Measurements from ENCODE around the gene NIT1. TPM values are rescaled to one million over a fixed set of nuclear protein-coding genes. Genes with fewer than 3 reads are reported as not detected.

NIT1 gene
- total RNA-seq, 4 donors from 2014 or later = 36.4 to 50.4 (median 47.9) TPM

- Histone ChIP-seq H3K4me3 (replicated peaks in 1 of 3) (no peak overlapping the region), H3K27ac (no peak overlapping the region), H3K9me3 (no peaks in the 10 kb centered on the region), H3K4me1 (peaks cover 11 to 30% of the 10 kb centered on the region in 2 donors), H3K36me3 (peaks cover 3 to 7% of the 10 kb centered on the region in 2 donors), H3K27me3 (no peaks in the 10 kb centered on the region)
- intact Hi-C loops (cut with DNase I) = no loop called here
- TF ChIP-seq, protein P1, sequence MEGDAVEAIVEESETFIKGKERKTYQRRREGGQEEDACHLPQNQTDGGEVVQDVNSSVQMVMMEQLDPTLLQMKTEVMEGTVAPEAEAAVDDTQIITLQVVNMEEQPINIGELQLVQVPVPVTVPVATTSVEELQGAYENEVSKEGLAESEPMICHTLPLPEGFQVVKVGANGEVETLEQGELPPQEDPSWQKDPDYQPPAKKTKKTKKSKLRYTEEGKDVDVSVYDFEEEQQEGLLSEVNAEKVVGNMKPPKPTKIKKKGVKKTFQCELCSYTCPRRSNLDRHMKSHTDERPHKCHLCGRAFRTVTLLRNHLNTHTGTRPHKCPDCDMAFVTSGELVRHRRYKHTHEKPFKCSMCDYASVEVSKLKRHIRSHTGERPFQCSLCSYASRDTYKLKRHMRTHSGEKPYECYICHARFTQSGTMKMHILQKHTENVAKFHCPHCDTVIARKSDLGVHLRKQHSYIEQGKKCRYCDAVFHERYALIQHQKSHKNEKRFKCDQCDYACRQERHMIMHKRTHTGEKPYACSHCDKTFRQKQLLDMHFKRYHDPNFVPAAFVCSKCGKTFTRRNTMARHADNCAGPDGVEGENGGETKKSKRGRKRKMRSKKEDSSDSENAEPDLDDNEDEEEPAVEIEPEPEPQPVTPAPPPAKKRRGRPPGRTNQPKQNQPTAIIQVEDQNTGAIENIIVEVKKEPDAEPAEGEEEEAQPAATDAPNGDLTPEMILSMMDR (IDR thresholded peaks at IDR 0.05) = no peak
- no peak for TF ChIP-seq POLR2A (IDR thresholded peaks at IDR 0.05)
- 89 to 91% methylated on average over 5 of the region's 5 CpGs for WGBS, 2 donors
- no peak for DNase-seq
These were observed 43.7 kb downstream of the NIT1 start for GRCh38 chr1:161161652-161162051.

DNA sequence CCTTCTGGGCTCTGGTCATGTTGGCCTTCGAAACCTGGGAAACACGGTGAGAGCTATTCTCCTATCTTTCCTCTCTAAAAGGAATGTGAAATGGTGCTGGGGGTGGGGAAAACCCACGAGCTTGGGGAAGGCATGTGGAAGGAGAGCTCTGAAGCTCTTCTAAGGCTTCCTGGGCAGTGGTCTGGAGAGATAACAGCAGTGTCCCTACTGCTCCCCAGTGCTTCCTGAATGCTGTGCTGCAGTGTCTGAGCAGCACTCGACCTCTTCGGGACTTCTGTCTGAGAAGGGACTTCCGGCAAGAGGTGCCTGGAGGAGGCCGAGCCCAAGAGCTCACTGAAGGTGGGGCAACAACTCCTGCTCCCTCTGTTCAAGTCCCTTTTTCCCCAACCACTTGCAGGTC lies 44.1 kb downstream of the NIT1 start:
- DNase-seq = no peak
- H3K27me3 ChIP-seq = no peaks in the 10 kb centered on the region
- peaks cover 3 to 7% of the 10 kb centered on the region in 2 donors for H3K36me3 ChIP-seq
- intact Hi-C loops (cut with DNase I) = no loop called here
- no peak overlapping the region for H3K4me3 ChIP-seq (replicated peaks in 1 of 3)
- no peak for TF ChIP-seq POLR2A (IDR thresholded peaks at IDR 0.05)
- TF ChIP-seq, protein P1 (IDR thresholded peaks at IDR 0.05) = no peak
- no peaks in the 10 kb centered on the region for H3K9me3 ChIP-seq
- 83 to 86% methylated on average over 7 of the region's 7 CpGs for WGBS, 2 donors
- H3K4me1 ChIP-seq = peaks cover 15 to 32% of the 10 kb centered on the region in 2 donors
- no peak overlapping the region for H3K27ac ChIP-seq

DNA sequence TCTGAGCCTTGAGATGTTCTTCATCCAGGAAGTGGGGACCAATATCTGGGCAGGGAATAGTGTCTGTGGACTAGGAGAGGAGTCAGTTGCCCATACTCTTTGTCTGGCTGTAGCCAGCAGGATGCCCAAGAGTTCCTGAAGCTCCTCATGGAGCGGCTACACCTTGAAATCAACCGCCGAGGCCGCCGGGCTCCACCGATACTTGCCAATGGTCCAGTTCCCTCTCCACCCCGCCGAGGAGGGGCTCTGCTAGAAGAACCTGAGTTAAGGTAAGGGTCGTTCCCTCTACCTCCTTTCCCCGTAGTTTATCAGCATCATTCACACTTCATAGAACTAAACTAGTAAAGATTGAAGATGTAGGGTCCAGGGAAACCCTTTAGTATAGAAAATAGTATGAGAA lies 44.9 kb downstream of the NIT1 start:
- Histone ChIP-seq H3K27ac (no peak overlapping the region), H3K36me3 (peaks cover 0 to 5% of the 10 kb centered on the region in 2 donors), H3K4me3 (replicated peaks in 1 of 3) (no peak overlapping the region), H3K27me3 (no peaks in the 10 kb centered on the region), H3K4me1 (peaks cover 18 to 35% of the 10 kb centered on the region in 2 donors), H3K9me3 (no peaks in the 10 kb centered on the region)
- DNase-seq = no peak
- WGBS, 2 donors = 93 to 95% methylated on average over 10 of the region's 10 CpGs
- intact Hi-C loops (cut with DNase I) = no loop called here
- no peak for TF ChIP-seq POLR2A (IDR thresholded peaks at IDR 0.05)
- TF ChIP-seq, protein P1 (IDR thresholded peaks at IDR 0.05) = no peak

GRCh38 chr1:161163793-161164192 lies 45.9 kb downstream of the NIT1 start:
- DNase-seq = no peak
- intact Hi-C loops (cut with DNase I) = no loop called here

GRCh38 chr1:161164901-161165610 lies 47.2 kb downstream of the NIT1 start:
- H3K4me3 ChIP-seq (replicated peaks in 1 of 3) = peak overlapping the region in 1 of 3 donors; percentile 65
- H3K27ac ChIP-seq = peak overlapping the region; percentile 85 to 87 (median 86)
- H3K9me3 ChIP-seq = no peaks in the 10 kb centered on the region
- WGBS, 2 donors = 69 to 71% methylated on average over 13 to 14 of the region's 14 CpGs
- H3K27me3 ChIP-seq = no peaks in the 10 kb centered on the region
- peaks cover 0 to 5% of the 10 kb centered on the region in 2 donors for H3K36me3 ChIP-seq
- DNase-seq = no peak
- intact Hi-C loops (cut with DNase I) = no loop called here
- TF ChIP-seq, protein P1 (IDR thresholded peaks at IDR 0.05) = no peak
- no peak for TF ChIP-seq POLR2A (IDR thresholded peaks at IDR 0.05)
- H3K4me1 ChIP-seq = peaks cover 14 to 29% of the 10 kb centered on the region in 2 donors

More at GRCh38 chr1:161163793-161164192, 45.9 kb downstream of the NIT1 start:
- Histone ChIP-seq H3K27ac (no peak overlapping the region), H3K4me1 (peaks cover 18 to 34% of the 10 kb centered on the region in 2 donors), H3K36me3 (peaks cover 0 to 5% of the 10 kb centered on the region in 2 donors), H3K9me3 (no peaks in the 10 kb centered on the region), H3K27me3 (no peaks in the 10 kb centered on the region), H3K4me3 (replicated peaks in 1 of 3) (no peak overlapping the region)
- WGBS, 2 donors = 91 to 92% methylated on average over 4 to 5 of the region's 5 CpGs
- TF ChIP-seq, protein P1 (IDR thresholded peaks at IDR 0.05) = no peak
- TF ChIP-seq POLR2A (IDR thresholded peaks at IDR 0.05) = no peak

Measured in thyroid gland (tissue), 4 donors.